VCaP (cell line): ENCODE measurements around the gene FRMD8.

Experiments
- H3K27ac ChIP-seq: fragments of 450-650 bp; 2 replicates; pipeline ENCODE4 v1.5.1; 2017
- TF ChIP-seq, protein P1 (sequence below): fragments of 450-650 bp; conservative IDR thresholded peaks from 2 replicates; pipeline ENCODE4 v1.5.1; 2017; ENCODE audit warnings: mild to moderate bottlenecking, moderate library complexity

FRMD8 gene

DNA sequence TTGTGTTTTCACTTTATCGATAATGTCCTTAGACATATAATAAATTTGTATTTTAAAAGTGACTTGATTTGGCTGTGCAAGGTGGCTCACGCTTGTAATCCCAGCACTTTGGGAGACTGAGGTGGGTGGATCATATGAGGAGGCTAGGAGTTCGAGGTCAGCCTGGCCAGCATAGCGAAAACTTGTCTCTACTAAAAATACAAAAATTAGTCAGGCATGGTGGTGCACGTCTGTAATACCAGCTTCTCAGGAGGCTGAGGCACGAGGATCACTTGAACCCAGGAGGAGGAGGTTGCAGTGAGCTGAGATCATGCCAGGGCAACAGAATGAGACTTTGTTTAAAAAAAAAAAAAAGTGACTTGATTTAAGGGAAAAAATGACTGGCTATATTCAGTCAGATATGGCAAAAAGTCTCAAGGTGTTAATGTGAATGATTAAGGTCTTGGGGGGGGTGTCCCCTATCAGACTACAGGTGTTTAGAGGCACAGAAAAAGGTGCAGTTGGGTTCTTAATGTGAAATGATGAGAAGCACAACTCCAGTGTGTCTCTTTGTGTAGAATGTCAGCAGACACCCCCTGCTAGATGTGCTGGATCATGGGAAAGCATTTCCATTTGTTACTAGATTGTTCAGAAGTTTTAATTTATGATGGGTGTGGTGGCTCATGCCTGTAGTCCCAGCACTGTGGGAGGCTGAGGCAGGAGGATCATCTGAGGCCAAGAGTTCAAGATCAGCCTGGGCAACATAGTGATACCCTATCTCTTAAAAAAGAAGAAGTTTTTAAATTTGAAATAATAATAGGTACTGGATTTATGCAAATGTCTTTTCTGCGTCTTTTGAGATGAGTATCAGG is 53.1 kb downstream of the FRMD8 start:
- peak overlapping the region; percentile 65 for H3K27ac ChIP-seq

DNA sequence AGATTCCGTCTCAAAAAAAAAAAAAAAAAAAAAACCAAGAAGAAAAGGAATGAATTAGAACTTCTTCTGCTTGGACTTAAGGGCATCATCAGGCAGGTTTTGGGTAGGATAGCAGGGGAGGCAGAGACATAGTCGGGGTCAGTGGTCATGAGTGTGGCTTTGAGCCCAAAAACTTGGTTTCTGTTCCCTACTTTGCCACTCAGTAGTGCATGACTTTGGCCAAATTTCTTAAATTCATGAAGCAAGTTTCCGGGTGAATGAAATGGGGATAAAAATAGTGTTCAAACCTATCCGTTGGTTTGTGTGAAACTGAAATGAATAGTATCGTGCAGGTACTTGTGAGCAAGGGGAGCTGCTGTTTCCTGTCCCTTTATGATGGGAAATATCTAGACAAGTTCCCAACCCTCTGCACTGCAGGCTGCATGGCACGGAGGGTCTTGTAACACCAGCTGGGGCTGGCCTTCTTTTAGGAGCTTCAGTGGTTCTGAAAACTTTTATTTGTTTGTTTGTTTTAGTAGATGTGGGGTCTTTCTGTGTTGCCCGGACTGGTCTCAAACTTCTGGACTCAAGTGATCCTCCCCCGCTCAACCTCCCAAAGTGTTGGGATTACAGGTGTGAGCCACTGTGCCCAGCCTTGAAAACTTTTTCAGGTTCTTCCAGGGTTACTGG is 54.5 kb downstream of the FRMD8 start:
- peak overlapping the region; percentile 65 for H3K27ac ChIP-seq
- TF ChIP-seq, protein P1, sequence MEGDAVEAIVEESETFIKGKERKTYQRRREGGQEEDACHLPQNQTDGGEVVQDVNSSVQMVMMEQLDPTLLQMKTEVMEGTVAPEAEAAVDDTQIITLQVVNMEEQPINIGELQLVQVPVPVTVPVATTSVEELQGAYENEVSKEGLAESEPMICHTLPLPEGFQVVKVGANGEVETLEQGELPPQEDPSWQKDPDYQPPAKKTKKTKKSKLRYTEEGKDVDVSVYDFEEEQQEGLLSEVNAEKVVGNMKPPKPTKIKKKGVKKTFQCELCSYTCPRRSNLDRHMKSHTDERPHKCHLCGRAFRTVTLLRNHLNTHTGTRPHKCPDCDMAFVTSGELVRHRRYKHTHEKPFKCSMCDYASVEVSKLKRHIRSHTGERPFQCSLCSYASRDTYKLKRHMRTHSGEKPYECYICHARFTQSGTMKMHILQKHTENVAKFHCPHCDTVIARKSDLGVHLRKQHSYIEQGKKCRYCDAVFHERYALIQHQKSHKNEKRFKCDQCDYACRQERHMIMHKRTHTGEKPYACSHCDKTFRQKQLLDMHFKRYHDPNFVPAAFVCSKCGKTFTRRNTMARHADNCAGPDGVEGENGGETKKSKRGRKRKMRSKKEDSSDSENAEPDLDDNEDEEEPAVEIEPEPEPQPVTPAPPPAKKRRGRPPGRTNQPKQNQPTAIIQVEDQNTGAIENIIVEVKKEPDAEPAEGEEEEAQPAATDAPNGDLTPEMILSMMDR: no peak

More for the DNA sequence above, 53.1 kb downstream of the FRMD8 start:
- TF ChIP-seq, protein P1: no peak

DNA sequence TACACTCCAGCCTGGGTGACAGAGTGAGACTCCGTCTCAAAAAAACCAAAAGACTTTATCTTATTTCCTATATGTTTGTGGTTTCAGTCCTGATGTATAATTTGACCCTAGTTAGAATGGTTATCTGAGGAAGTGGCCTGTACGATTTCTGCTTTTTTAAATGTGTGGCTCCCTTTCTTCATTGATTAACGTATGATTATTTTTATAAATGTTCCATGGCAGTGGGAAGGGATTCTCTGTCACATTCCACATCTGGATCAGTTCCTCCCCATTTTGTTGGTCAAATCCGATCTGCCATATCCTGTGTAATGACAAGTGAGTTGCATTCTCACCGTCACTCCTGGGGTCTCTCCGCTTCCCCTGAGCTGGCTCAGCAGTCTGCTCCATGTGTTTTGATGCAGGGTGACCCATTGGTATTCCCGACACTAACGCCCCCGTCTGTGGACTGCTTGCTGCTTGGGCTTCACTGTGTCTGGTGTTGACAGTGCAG is 56.5 kb downstream of the FRMD8 start:
- TF ChIP-seq, protein P1: no peak
- H3K27ac ChIP-seq: peak overlapping the region; percentile 65

DNA sequence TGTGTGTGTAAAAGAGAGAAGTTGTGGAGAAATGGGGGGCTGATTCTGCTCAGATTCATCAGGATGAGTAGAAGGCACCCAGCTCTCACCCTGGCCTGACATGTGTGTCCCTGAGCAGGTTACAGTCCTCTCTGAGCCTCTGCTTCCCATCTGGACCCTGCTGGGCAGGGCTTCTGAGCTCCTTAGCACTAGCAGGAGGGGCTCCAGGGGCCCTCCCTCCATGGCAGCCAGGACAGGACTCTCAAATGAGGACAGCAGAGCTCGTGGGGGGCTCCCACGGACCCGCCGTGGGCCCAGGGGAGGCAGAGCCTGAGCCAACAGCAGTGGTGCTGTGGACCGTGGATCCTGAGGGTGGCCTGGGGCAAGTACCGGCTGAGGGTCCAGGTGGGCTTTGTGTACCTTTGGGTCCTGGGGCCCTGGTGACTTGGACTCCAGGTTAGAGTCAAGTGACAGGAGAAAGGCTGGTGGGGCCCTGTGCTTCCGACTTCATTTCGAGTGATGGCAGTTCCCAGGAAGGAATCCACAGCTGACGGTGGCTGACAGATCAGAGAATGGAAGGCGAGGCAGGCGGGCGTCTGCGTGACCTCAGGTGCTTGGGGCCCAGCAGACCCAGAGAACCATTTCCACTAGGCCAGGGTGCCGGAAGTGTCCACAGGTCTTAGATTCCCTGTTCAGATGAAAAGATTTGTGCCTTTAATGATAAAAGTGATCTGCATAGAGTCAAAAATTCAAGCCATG is 58.0 kb downstream of the FRMD8 start:
- H3K27ac ChIP-seq: peak overlapping the region; percentile 65
- TF ChIP-seq, protein P1: no peak

DNA sequence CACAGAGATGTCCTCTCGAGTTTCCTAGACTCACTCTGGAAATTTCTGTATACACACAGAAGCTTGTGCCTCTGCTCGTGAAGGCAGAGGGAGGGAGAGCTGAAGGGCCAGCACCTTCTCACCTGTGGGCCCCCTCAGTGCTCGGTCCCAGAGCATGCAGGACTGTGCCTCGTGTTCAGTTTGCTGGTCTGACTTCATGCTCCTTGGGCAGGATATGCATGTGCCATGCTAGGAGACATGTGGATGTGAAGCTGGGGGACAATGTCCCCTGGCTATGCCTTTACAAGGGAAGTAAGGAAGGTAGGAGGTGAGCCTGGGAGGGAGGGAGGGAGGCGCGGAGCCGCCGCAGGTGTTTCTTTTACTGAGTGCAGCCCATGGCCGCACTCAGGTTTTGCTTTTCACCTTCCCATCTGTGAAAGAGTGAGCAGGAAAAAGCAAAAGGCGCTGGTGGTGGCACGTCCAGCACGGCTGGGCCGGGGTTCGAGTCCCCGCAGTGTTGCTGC is 58.7 kb downstream of the FRMD8 start:
- TF ChIP-seq, protein P1: no peak
- peak overlapping the region; percentile 65 for H3K27ac ChIP-seq

DNA sequence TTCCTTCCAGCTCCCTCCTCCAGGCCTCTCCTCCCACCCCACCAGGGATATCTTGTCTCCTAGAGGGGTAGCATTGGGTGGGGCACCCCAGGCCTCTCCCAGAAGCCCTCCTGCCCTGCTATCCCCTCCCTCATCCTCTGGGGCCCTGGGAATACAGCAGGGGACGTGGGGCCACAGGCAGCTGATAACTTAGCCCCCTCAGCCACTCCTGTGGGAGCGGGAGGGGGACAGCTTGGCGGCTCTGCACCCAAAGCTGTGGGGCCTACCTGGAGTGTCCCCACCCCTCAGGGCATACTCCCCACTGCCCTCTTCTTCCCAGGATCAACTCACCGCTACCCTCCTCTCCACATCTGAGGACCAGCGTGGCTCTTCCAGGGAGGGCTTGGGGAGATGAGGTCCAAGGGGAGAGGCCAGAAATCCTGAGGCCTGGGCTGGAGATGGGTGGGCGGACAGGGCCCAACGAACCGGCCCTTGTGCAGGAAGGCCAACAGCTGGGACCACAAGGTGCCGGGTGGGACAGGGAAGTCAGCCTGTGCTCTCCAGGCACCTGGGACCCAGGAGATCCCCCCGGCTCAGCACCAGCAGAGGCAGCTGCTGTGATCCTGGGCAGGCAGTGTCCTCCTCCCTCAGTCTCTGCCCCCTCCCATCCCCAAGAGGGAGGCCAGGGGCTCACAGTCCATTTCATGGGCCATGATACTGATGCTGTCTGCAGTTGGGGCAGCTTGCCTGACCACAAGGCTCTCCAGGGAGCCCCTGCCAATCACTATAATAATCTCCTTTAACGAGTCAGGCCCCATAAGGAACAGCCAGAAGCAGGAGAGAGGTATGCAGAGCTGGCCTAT is 59.4 kb downstream of the FRMD8 start:
- TF ChIP-seq, protein P1: no peak
- H3K27ac ChIP-seq: peak overlapping the region; percentile 65
